DOHH2 (cell line): ENCODE data around the gene TNNT2.

Experiments
- H3F3A ChIP-seq: fragments of 200-600 bp; sonication (generic), shearing (Covaris generic); 2 replicates; pipeline ENCODE4 v1.6.0; 2016; ENCODE audit warnings: antibody characterized with exemption, mild to moderate bottlenecking; ENCODE audit not compliant: control insufficient read depth, insufficient read depth
- H3K27ac ChIP-seq: fragments of 200-600 bp; sonication (generic); 2 replicates; pipeline ENCODE4 v1.5.1; 2014; ENCODE audit warnings: low read depth, mild to moderate bottlenecking, low read length, moderate library complexity
- H3K27me3 ChIP-seq: fragments of 200-600 bp; sonication (generic); 2 replicates; pipeline ENCODE4 v1.6.1; 2014; ENCODE audit warnings: mild to moderate bottlenecking, low read length, mixed read lengths; ENCODE audit not compliant: control insufficient read depth
- H3K36me3 ChIP-seq: fragments of 200-600 bp; sonication (generic); 2 replicates; pipeline ENCODE4 v1.6.1; 2014; ENCODE audit warnings: mild to moderate bottlenecking, low read length, moderate library complexity, mixed read lengths; ENCODE audit not compliant: control insufficient read depth
- H3K4me1 ChIP-seq: fragments of 200-600 bp; sonication (generic); 2 replicates; pipeline ENCODE4 v1.6.1; 2014; ENCODE audit warnings: mild to moderate bottlenecking, low read length, mixed read lengths; ENCODE audit not compliant: control insufficient read depth
- H3K4me2 ChIP-seq: fragments of 200-600 bp; sonication (generic); 2 replicates; pipeline ENCODE4 v1.6.0; 2014; ENCODE audit warnings: mild to moderate bottlenecking, low read length, moderate library complexity
- H3K4me3 ChIP-seq: fragments of 200-600 bp; sonication (generic); 2 replicates; pipeline ENCODE4 v1.5.1; 2014; ENCODE audit warnings: mild to moderate bottlenecking, low read length, mixed read lengths
- H3K79me2 ChIP-seq: fragments of 200-600 bp; sonication (generic); 2 replicates; pipeline ENCODE4 v1.6.1; 2014; ENCODE audit warnings: mild to moderate bottlenecking, low read length, mixed read lengths; ENCODE audit not compliant: control insufficient read depth
- H3K9me2 ChIP-seq: fragments of 200-600 bp; sonication (generic); replicated peaks from 2 replicates; pipeline ENCODE4 v1.6.1; 2014; ENCODE audit warnings: mild to moderate bottlenecking, low read length, mixed read lengths; ENCODE audit not compliant: control insufficient read depth
- H3K9me3 ChIP-seq: fragments of 200-600 bp; sonication (generic); 2 replicates; pipeline ENCODE4 v1.6.1; 2014; ENCODE audit warnings: antibody characterized with exemption, low read length, mixed read lengths; ENCODE audit not compliant: control insufficient read depth, insufficient read depth
- H4K20me1 ChIP-seq: fragments of 200-600 bp; sonication (generic); 2 replicates; pipeline ENCODE4 v1.6.0; 2014; ENCODE audit warnings: low read depth, mild to moderate bottlenecking, antibody characterized with exemption, low read length, moderate library complexity; ENCODE audit not compliant: control insufficient read depth, insufficient read depth
- EZH2phosphoT487 ChIP-seq: fragments of 200-600 bp; sonication (generic); IDR thresholded peaks from 2 replicates; pipeline ENCODE4 v1.6.1; 2017; ENCODE audit warnings: borderline replicate concordance, mild to moderate bottlenecking, antibody characterized with exemption, low read length, moderate library complexity, mixed read lengths
- TF ChIP-seq, protein P1 (sequence below): fragments of 200-600 bp; sonication (generic); IDR thresholded peaks from one replicate; pipeline ENCODE4 v1.5.1; 2014; ENCODE audit warnings: antibody characterized with exemption, mild to moderate bottlenecking, low read depth, low read length; ENCODE audit not compliant: poor library complexity, severe bottlenecking

Gene TNNT2

GRCh38 chr1:201371276-201371675, 6.2 kb downstream of the TNNT2 start:
- TF ChIP-seq, protein P1, sequence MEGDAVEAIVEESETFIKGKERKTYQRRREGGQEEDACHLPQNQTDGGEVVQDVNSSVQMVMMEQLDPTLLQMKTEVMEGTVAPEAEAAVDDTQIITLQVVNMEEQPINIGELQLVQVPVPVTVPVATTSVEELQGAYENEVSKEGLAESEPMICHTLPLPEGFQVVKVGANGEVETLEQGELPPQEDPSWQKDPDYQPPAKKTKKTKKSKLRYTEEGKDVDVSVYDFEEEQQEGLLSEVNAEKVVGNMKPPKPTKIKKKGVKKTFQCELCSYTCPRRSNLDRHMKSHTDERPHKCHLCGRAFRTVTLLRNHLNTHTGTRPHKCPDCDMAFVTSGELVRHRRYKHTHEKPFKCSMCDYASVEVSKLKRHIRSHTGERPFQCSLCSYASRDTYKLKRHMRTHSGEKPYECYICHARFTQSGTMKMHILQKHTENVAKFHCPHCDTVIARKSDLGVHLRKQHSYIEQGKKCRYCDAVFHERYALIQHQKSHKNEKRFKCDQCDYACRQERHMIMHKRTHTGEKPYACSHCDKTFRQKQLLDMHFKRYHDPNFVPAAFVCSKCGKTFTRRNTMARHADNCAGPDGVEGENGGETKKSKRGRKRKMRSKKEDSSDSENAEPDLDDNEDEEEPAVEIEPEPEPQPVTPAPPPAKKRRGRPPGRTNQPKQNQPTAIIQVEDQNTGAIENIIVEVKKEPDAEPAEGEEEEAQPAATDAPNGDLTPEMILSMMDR = no peak
- no peak for TF ChIP-seq EZH2phosphoT487
- Histone ChIP-seq H3K27me3 (peaks cover 12% of the 10 kb centered on the region; the same call in 1 of the 2 replicates), H3F3A (no peaks in the 10 kb centered on the region), H3K36me3 (no peaks in the 10 kb centered on the region), H3K4me2 (no peak overlapping the region), H3K9me2 (no peaks in the 10 kb centered on the region), H4K20me1 (no peaks in the 10 kb centered on the region), H3K4me1 (no peaks in the 10 kb centered on the region), H3K79me2 (no peaks in the 10 kb centered on the region), H3K27ac (no peak overlapping the region), H3K9me3 (no peaks in the 10 kb centered on the region), H3K4me3 (no peak overlapping the region)

DNA sequence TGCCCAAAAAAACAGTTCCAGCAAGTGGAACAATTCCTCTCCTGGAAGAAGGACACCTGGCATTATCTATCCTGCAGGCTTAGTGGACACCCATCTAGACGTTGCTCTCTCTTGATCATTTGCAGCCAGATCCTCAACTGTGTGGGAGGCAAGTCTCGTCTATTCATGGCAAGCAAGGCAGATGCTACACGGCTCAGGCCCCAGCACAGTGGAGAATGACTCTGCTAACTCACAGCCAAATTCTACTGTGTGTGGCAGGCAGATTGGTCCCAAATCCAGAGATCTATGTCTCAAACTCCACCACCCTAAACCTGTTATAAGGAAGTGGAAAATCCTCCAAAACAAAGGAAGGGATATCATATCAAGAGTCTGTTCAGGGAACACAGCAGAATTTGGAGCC, 7.0 kb downstream of the TNNT2 start:
- no peaks in the 10 kb centered on the region for H3K36me3 ChIP-seq
- no peaks in the 10 kb centered on the region for H3F3A ChIP-seq
- H3K9me3 ChIP-seq = no peaks in the 10 kb centered on the region
- no peak overlapping the region for H3K4me3 ChIP-seq
- no peaks in the 10 kb centered on the region for H4K20me1 ChIP-seq
- no peak for TF ChIP-seq EZH2phosphoT487
- TF ChIP-seq, protein P1 = no peak
- H3K27me3 ChIP-seq = peaks cover 12% of the 10 kb centered on the region; the same call in 1 of the 2 replicates
- no peaks in the 10 kb centered on the region for H3K79me2 ChIP-seq
- H3K27ac ChIP-seq = no peak overlapping the region
- no peak overlapping the region for H3K4me2 ChIP-seq
- H3K4me1 ChIP-seq = no peaks in the 10 kb centered on the region
- no peaks in the 10 kb centered on the region for H3K9me2 ChIP-seq

GRCh38 chr1:201369209-201369608, 8.3 kb downstream of the TNNT2 start:
- TF ChIP-seq, protein P1 = no peak
- no peak for TF ChIP-seq EZH2phosphoT487
- H3K27ac ChIP-seq = no peak overlapping the region
- H3K79me2 ChIP-seq = no peaks in the 10 kb centered on the region
- no peaks in the 10 kb centered on the region for H4K20me1 ChIP-seq
- peaks cover 7% of the 10 kb centered on the region; the same call in 1 of the 2 replicates for H3K27me3 ChIP-seq
- no peaks in the 10 kb centered on the region for H3K4me1 ChIP-seq
- no peaks in the 10 kb centered on the region for H3K36me3 ChIP-seq
- H3K4me3 ChIP-seq = no peak overlapping the region
- H3K9me2 ChIP-seq = no peaks in the 10 kb centered on the region
- no peaks in the 10 kb centered on the region for H3F3A ChIP-seq
- no peak overlapping the region for H3K4me2 ChIP-seq
- H3K9me3 ChIP-seq = no peaks in the 10 kb centered on the region
